Suprapubic skin (tissue), 4 donors: Measurements from ENCODE around the gene VMAC. TPM values are rescaled to one million over a fixed set of nuclear protein-coding genes. Genes with fewer than 3 reads are reported as not detected.

Experiments
- DNase-seq, 2 donors: peaks; one replicate each; pipeline ENCODE4 v3.0.0-alpha.2; 2019; ENCODE audit warnings: low spot score in 2 of 2
- H3K27ac ChIP-seq: fragments of 200-600 bp; sonication (generic); one replicate; pipeline ENCODE4 v1.5.1; 2019
- H3K27me3 ChIP-seq: fragments of 200-600 bp; sonication (generic); one replicate; pipeline ENCODE4 v1.5.1; 2019
- H3K36me3 ChIP-seq: fragments of 200-600 bp; sonication (generic); one replicate; pipeline ENCODE4 v1.5.1; 2019
- H3K4me1 ChIP-seq: fragments of 200-600 bp; sonication (generic); one replicate; pipeline ENCODE4 v1.5.1; 2019
- H3K4me3 ChIP-seq: fragments of 200-600 bp; sonication (generic); one replicate; pipeline ENCODE4 v1.5.1; 2019; ENCODE audit warnings: mild to moderate bottlenecking
- H3K9me3 ChIP-seq: fragments of 200-600 bp; sonication (generic); one replicate; pipeline ENCODE4 v1.5.1; 2019
- EP300 ChIP-seq: sonication (generic); formaldehyde crosslinking; IDR thresholded peaks from one replicate; pipeline ENCODE4 v1.6.1; 2017; ENCODE audit warnings: antibody characterized with exemption
- POLR2A ChIP-seq, 2 donors: fragments of 450-650 bp; IDR thresholded peaks; one replicate each; pipeline ENCODE4 v1.6.1; 2017; ENCODE audit warnings: antibody characterized with exemption in 2 of 2, mild to moderate bottlenecking in 2 of 2, moderate library complexity in 2 of 2
- POLR2AphosphoS5 ChIP-seq, 3 donors: sonication (generic); formaldehyde crosslinking; IDR thresholded peaks; one replicate each; pipeline ENCODE4 v1.6.1; 2017; ENCODE audit warnings: antibody characterized with exemption in 3 of 3
- WGBS: methylation state at CpG from one replicate; pipeline ENCODE4 v1.1.5; 2018; 5-methylcytosine and 5-hydroxymethylcytosine counted together
- total RNA-seq, 4 donors: library from RNA; depleted of rRNA; stranded (reverse); fragments of >200 nt; gene quantifications; one replicate each; pipeline ENCODE4 v1.1.0, GENCODE V29; 2016
- TF ChIP-seq, protein P1 (sequence below), 2 donors: fragments of 200-600 bp in 1 of 2; fragments of 450-650 bp in 1 of 2; sonication (generic) in 1 of 2; IDR thresholded peaks; one replicate each; pipeline ENCODE4 v1.5.1; 2016 to 2019; ENCODE audit warnings: antibody characterized with exemption in 2 of 2, mild to moderate bottlenecking in 1 of 2, moderate library complexity in 1 of 2

The VMAC gene
- total RNA-seq, 4 donors from 2014 or later = 7.4 to 15.4 (median 12.0) TPM

DNA sequence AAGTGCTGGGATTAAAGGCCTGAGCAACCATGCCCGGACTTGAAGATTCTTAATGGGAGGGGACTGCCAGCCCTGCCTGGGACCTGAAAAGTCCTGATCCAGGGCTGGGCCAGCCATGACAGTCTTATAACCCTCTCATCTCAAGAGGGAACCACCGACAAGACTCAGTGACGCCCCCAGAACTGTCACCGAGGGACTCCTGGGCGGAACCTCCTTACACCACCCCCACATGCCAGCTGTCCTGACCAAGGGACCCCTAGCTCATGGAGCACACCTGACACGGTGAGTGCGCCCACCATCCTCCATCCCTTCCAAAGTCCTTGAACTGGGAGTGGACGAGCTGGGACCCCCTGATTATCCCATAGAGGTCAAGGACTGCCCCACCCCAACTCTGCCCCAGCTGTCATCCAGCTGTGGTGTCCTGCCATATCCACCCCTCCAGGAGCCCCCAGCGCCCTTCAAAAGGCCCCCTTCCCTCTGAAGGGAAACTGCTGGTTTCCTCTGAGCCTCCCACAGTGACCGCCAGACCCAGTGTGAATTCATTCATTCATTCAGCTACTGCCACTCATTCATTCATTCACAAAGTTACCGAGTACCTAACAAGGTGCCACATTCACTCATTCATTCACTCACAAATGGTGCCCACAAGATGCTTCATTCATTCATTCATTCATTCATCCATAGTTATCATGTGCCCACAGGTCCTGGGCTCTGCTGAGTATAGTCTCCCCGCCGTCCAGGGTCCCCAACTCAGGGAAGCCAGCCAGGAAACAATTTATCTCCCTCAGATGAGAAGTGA is 4.7 kb upstream of the VMAC start:
- H3K27ac ChIP-seq = no peak overlapping the region
- H3K9me3 ChIP-seq = no peaks in the 10 kb centered on the region
- WGBS = 91% methylated on average over 11 of the region's 13 CpGs
- H3K36me3 ChIP-seq = peaks cover 33% of the 10 kb centered on the region
- H3K27me3 ChIP-seq = no peaks in the 10 kb centered on the region
- peak in 1 of 2 donors; percentile 53 for DNase-seq
- H3K4me3 ChIP-seq = no peak overlapping the region
- TF ChIP-seq POLR2A (IDR thresholded peaks at IDR 0.05) = no peak
- TF ChIP-seq POLR2AphosphoS5 (IDR thresholded peaks at IDR 0.05) = no peak
- TF ChIP-seq, protein P1, sequence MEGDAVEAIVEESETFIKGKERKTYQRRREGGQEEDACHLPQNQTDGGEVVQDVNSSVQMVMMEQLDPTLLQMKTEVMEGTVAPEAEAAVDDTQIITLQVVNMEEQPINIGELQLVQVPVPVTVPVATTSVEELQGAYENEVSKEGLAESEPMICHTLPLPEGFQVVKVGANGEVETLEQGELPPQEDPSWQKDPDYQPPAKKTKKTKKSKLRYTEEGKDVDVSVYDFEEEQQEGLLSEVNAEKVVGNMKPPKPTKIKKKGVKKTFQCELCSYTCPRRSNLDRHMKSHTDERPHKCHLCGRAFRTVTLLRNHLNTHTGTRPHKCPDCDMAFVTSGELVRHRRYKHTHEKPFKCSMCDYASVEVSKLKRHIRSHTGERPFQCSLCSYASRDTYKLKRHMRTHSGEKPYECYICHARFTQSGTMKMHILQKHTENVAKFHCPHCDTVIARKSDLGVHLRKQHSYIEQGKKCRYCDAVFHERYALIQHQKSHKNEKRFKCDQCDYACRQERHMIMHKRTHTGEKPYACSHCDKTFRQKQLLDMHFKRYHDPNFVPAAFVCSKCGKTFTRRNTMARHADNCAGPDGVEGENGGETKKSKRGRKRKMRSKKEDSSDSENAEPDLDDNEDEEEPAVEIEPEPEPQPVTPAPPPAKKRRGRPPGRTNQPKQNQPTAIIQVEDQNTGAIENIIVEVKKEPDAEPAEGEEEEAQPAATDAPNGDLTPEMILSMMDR (IDR thresholded peaks at IDR 0.05) = no peak
- TF ChIP-seq EP300 = no peak
- H3K4me1 ChIP-seq = peaks cover 27% of the 10 kb centered on the region

DNA sequence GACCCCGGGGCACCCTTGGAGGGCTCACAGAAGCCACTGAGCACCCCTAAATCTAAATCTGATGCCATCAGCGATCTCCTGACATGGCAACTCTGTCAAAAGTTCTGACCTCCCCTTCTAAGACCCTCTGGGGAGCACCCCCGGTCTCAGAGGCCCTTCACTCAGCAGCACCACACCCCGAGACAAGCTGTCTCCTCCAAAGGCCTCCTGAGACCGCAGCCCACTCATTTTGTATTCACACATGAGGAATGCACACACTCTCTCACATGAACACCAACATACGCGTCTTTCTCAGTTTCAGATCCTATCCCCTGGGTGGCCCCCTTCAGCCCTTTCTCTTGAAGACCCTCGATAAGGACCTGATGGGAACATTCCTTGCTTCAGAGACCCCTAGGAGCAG is 3.7 kb upstream of the VMAC start:
- WGBS = 85% methylated on average over 8 of the region's 8 CpGs
- peaks cover 35% of the 10 kb centered on the region for H3K4me1 ChIP-seq

DNA sequence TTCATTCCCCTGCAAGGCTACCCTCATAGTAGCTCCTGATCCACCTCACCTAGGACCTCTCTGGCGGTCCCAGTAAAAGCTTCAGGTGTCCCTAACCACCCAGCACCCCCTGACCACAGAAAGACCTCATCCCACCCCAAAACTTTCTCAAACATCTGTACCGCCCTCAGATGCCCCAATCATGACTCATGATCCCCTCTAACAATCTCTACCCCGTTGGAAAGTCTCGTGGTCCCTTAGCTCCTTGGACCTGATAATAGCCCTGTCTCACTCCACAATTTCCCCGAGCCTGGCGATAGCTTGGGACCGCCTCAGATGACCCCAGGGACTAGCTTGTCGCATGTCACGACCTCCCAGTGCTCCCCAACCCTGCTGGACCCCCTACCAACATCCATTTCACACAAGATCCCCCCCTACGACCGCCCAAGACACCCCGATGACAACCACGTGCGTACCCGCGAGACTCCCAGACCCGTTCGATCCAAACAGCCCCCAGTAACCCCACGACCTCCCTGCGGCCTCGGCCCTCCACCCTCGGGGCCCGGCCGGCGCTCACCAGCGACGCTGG is 1.5 kb upstream of the VMAC start:
- H3K27me3 ChIP-seq = no peaks in the 10 kb centered on the region
- 3% methylated on average over 27 of the region's 27 CpGs for WGBS
- H3K27ac ChIP-seq = peak overlapping the region; percentile 93
- TF ChIP-seq EP300 (no peak), POLR2A (IDR thresholded peaks at IDR 0.05) (no peak), POLR2AphosphoS5 (IDR thresholded peaks at IDR 0.05) (no peak)
- TF ChIP-seq, protein P1 (IDR thresholded peaks at IDR 0.05) = no peak
- peak overlapping the region; percentile 91 for H3K4me3 ChIP-seq
- no peaks in the 10 kb centered on the region for H3K9me3 ChIP-seq
- no peak for DNase-seq
- H3K36me3 ChIP-seq = peaks cover 8% of the 10 kb centered on the region
- peaks cover 39% of the 10 kb centered on the region for H3K4me1 ChIP-seq

More for the DNA sequence above, 3.7 kb upstream of the VMAC start:
- TF ChIP-seq, protein P1 (IDR thresholded peaks at IDR 0.05) = no peak
- no peak for TF ChIP-seq POLR2A (IDR thresholded peaks at IDR 0.05)
- TF ChIP-seq EP300 = no peak
- no peak for TF ChIP-seq POLR2AphosphoS5 (IDR thresholded peaks at IDR 0.05)
- DNase-seq = no peak
- H3K9me3 ChIP-seq = no peaks in the 10 kb centered on the region
- no peak overlapping the region for H3K27ac ChIP-seq
- peaks cover 22% of the 10 kb centered on the region for H3K36me3 ChIP-seq
- H3K27me3 ChIP-seq = no peaks in the 10 kb centered on the region
- no peak overlapping the region for H3K4me3 ChIP-seq

DNA sequence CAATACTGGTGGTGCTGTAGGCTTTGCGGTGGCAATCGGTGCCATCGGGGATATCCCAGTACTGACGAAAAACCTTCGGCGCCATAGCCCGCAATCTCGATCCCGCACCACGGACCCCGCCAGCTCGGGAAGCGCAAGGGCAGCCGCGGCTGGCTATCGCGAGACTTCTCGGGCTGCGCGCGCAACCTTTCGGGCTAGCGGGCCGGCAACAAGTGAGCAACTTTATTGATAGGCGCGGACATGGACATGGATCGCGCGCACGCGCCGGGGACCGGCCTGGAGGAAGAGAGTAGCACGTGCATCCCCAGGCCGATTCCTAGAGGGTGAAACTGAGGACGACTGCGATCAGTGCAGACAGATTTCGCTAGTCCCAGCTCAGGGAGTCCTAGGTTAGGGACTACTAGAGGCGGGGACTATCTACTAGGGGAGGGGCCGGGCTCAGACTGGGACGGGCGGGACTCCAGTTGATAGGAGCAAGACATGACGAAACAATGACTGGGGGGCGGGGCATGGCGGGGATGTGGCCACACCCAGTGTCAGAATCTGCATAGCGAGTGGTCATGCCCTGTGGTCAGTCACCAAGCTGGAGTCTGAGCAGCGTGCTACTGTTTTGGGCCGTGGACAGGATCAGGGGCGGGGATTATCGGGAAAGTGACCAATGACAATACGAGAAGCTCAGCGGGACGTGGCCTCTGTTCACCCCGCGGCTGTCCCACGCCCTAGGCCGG is 884 bp upstream of the VMAC start, which contains the start of gene NDUFA11:
NDUFA11 (minus strand) TSS at position 167 of the 728 bp plus-strand sequence; CDS start at position 85, 82 bp downstream.
- Histone ChIP-seq H3K4me3 (peak within 1 kb of the TSS; percentile 91), H3K27me3 (no peaks in the 10 kb centered on the region), H3K36me3 (peaks cover 12% of the 10 kb centered on the region), H3K27ac (peak within 1 kb of the TSS; percentile 93), H3K4me1 (peaks cover 39% of the 10 kb centered on the region), H3K9me3 (no peaks in the 10 kb centered on the region)
- DNase-seq = peak; percentile 100
- TF ChIP-seq POLR2AphosphoS5 (IDR thresholded peaks at IDR 0.05) (peak; percentile 71 to 86 (median 81)), POLR2A (IDR thresholded peaks at IDR 0.05) (peak in 1 of 2 donors; percentile 62)
- TF ChIP-seq, protein P1 (IDR thresholded peaks at IDR 0.05) = no peak
- WGBS = under 1% methylated on average over 18 of the region's 57 CpGs
